HL-60 (cell line): ENCODE measurements around the gene IL27RA.

ENCODE experiments used
- GABPA ChIP-seq: IDR thresholded peaks from 2 replicates; pipeline ENCODE4 v1.6.1; 2012; ENCODE audit warnings: low read depth
- POLR2AphosphoS5 ChIP-seq: IDR thresholded peaks from 2 replicates; pipeline ENCODE4 v1.6.1; 2012; ENCODE audit warnings: low read depth
- TF ChIP-seq, protein P1 (sequence below): IDR thresholded peaks from one replicate; pipeline ENCODE4 v1.5.1; 2011; ENCODE audit warnings: low read length, control low read depth, inconsistent platforms; ENCODE audit not compliant: insufficient read depth
- TF ChIP-seq, protein P2 (sequence below): IDR thresholded peaks from 2 replicates; pipeline ENCODE4 v1.6.1; 2012; ENCODE audit warnings: low read depth; ENCODE audit not compliant: insufficient replicate concordance

DNA sequence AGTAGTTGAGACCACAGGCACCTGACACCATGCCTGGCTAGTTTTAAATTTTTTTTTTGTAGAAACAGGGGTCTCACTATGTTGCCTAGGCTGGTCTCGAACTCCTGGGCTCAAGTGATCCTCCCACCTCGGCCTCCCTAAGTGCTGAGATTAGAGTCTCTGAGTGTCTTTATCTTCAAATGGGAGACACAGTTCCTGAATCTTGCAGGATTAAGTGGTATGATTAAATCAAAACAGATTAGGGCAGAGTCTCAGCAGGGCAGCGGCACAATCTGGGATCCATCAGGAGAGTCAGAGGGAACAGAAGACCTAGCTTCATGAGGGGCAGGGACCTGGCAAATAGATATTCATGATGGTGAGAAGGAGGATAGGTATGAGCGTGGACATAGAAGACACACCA, 2.7 kb upstream of the IL27RA start:
- TF ChIP-seq, protein P1, sequence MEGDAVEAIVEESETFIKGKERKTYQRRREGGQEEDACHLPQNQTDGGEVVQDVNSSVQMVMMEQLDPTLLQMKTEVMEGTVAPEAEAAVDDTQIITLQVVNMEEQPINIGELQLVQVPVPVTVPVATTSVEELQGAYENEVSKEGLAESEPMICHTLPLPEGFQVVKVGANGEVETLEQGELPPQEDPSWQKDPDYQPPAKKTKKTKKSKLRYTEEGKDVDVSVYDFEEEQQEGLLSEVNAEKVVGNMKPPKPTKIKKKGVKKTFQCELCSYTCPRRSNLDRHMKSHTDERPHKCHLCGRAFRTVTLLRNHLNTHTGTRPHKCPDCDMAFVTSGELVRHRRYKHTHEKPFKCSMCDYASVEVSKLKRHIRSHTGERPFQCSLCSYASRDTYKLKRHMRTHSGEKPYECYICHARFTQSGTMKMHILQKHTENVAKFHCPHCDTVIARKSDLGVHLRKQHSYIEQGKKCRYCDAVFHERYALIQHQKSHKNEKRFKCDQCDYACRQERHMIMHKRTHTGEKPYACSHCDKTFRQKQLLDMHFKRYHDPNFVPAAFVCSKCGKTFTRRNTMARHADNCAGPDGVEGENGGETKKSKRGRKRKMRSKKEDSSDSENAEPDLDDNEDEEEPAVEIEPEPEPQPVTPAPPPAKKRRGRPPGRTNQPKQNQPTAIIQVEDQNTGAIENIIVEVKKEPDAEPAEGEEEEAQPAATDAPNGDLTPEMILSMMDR = no peak
- no peak for TF ChIP-seq POLR2AphosphoS5
- TF ChIP-seq GABPA = no peak
- TF ChIP-seq, protein P2, sequence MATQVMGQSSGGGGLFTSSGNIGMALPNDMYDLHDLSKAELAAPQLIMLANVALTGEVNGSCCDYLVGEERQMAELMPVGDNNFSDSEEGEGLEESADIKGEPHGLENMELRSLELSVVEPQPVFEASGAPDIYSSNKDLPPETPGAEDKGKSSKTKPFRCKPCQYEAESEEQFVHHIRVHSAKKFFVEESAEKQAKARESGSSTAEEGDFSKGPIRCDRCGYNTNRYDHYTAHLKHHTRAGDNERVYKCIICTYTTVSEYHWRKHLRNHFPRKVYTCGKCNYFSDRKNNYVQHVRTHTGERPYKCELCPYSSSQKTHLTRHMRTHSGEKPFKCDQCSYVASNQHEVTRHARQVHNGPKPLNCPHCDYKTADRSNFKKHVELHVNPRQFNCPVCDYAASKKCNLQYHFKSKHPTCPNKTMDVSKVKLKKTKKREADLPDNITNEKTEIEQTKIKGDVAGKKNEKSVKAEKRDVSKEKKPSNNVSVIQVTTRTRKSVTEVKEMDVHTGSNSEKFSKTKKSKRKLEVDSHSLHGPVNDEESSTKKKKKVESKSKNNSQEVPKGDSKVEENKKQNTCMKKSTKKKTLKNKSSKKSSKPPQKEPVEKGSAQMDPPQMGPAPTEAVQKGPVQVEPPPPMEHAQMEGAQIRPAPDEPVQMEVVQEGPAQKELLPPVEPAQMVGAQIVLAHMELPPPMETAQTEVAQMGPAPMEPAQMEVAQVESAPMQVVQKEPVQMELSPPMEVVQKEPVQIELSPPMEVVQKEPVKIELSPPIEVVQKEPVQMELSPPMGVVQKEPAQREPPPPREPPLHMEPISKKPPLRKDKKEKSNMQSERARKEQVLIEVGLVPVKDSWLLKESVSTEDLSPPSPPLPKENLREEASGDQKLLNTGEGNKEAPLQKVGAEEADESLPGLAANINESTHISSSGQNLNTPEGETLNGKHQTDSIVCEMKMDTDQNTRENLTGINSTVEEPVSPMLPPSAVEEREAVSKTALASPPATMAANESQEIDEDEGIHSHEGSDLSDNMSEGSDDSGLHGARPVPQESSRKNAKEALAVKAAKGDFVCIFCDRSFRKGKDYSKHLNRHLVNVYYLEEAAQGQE = no peak
